GM23338 (cell line): Measurements from ENCODE around the gene GLTP.

Experiments
- CTCF ChIP-seq, 2 experiments: fragments of 200-600 bp in 1 of 2; sonication (generic) in 1 of 2; conservative IDR thresholded peaks; 2 replicates each; pipeline versions ENCODE4 v1.5.1 to v1.6.1; 2016 to 2017; ENCODE audit warnings: antibody characterized with exemption in 2 of 2, low read depth in 2 of 2, mild to moderate bottlenecking in 2 of 2, moderate library complexity in 1 of 2
- EZH2phosphoT487 ChIP-seq: fragments of 200-600 bp; sonication (generic); IDR thresholded peaks from one replicate; pipeline ENCODE4 v1.8.1; 2018; ENCODE audit warnings: antibody characterized with exemption; ENCODE audit not compliant: unreplicated experiment

- TF ChIP-seq CTCF (conservative IDR thresholded peaks at IDR 0.05; ENCODE audit: low read depth in 2 of 2), result no peak
- TF ChIP-seq EZH2phosphoT487, result no peak
These were observed 14.6 kb upstream of the GLTP start for GRCh38 chr12:109894939-109895338.
